K562 (cell line): ENCODE results near the gene FMOD. TPM values are rescaled to one million over a fixed set of nuclear protein-coding genes. Genes with fewer than 3 reads are reported as not detected.

Source experiments
- ARID4B ChIP-seq: sonication (generic); formaldehyde crosslinking; IDR thresholded peaks from 2 replicates; pipeline ENCODE4 v1.8.0; 2022; ENCODE audit warnings: mild to moderate bottlenecking, missing genetic modification reagents
- CBFB ChIP-seq: sonication (generic); formaldehyde crosslinking; IDR thresholded peaks from 2 replicates; pipeline ENCODE4 v1.4.0; 2020; ENCODE audit warnings: mild to moderate bottlenecking, missing genetic modification reagents
- CBX1 ChIP-seq: sonication (generic); IDR thresholded peaks from 2 replicates; pipeline ENCODE4 v1.6.1; 2016; ENCODE audit warnings: antibody characterized with exemption, low read depth, mild to moderate bottlenecking
- CREM ChIP-seq: IDR thresholded peaks from 2 replicates; pipeline ENCODE4 v1.6.1; 2014; ENCODE audit warnings: antibody characterized with exemption, low read depth
- GATA2 ChIP-seq: sonication (generic); formaldehyde crosslinking; IDR thresholded peaks from 2 replicates; pipeline ENCODE4 v1.4.0; 2020; ENCODE audit warnings: mild to moderate bottlenecking, missing genetic modification reagents
- HNRNPK ChIP-seq: fragments of 200-400 bp; formaldehyde crosslinking; IDR thresholded peaks from one replicate; pipeline ENCODE4 v1.6.1; 2018; ENCODE audit warnings: mild to moderate bottlenecking, low read depth, low read length; ENCODE audit not compliant: poor library complexity, severe bottlenecking
- HSF4 ChIP-seq: fragments of 250-450 bp; sonication (Bioruptor Pico); IDR thresholded peaks from 2 replicates; pipeline ENCODE4 v2.1.2; 2022; ENCODE audit warnings: mild to moderate bottlenecking, moderate library complexity, borderline replicate concordance
- KLF10 ChIP-seq: fragments of 250-450 bp; sonication (Bioruptor Pico); IDR thresholded peaks from 2 replicates; pipeline ENCODE4 v1.6.1; 2021; ENCODE audit warnings: matching md5 sums
- LEF1 ChIP-seq: fragments of 450-650 bp; IDR thresholded peaks from 2 replicates; pipeline ENCODE4 v1.6.1; 2016; ENCODE audit warnings: mild to moderate bottlenecking
- MEIS2 ChIP-seq: fragments of 450-650 bp; IDR thresholded peaks from 2 replicates; pipeline ENCODE4 v1.6.1; 2014; ENCODE audit warnings: mild to moderate bottlenecking; ENCODE audit not compliant: partially characterized antibody
- NONO ChIP-seq, 2 experiments: fragments of 200-400 bp in 1 of 2; fragments of 450-650 bp in 1 of 2; formaldehyde crosslinking in 1 of 2; IDR thresholded peaks; 2 replicates each; pipeline ENCODE4 v1.6.1; 2017; ENCODE audit warnings: low read depth in 2 of 2, mild to moderate bottlenecking in 2 of 2, moderate library complexity in 2 of 2, low read length in 1 of 2
- RBM39 ChIP-seq: fragments of 200-400 bp; formaldehyde crosslinking; optimal IDR thresholded peaks from 2 replicates; pipeline ENCODE3; 2018; ENCODE audit warnings: low read depth, low read length
- SIN3A ChIP-seq, 2 experiments: fragments of 150-350 bp in 1 of 2; IDR thresholded peaks; 2 replicates each; pipeline ENCODE4 v1.6.1; 2011 to 2016; ENCODE audit warnings: borderline replicate concordance in 2 of 2, low read depth in 2 of 2, low read length in 2 of 2, mild to moderate bottlenecking in 2 of 2, moderate library complexity in 2 of 2; ENCODE audit not compliant: control insufficient read depth in 1 of 2
- SMC3 ChIP-seq: conservative IDR thresholded peaks from 2 replicates; pipeline ENCODE4 v1.6.1; 2011; ENCODE audit warnings: low read depth, low read length, improper control_type of control experiment; ENCODE audit not compliant: insufficient read depth
- SRSF3 ChIP-seq: fragments of 200-400 bp; formaldehyde crosslinking; IDR thresholded peaks from 2 replicates; pipeline ENCODE4 v1.6.1; 2016; ENCODE audit warnings: mild to moderate bottlenecking, low read length, moderate library complexity; ENCODE audit not compliant: insufficient read depth
- STAT5B ChIP-seq: fragments of 250-450 bp; sonication (Bioruptor Pico); IDR thresholded peaks from 2 replicates; pipeline ENCODE4 v1.8.0; 2021; ENCODE audit warnings: mild to moderate bottlenecking, inconsistent platforms
- SUPT5H ChIP-seq: fragments of 450-650 bp; IDR thresholded peaks from 2 replicates; pipeline ENCODE4 v1.6.1; 2016
- TAF7 ChIP-seq: fragments of 450-650 bp; IDR thresholded peaks from 2 replicates; pipeline ENCODE4 v1.6.1; 2016; ENCODE audit warnings: missing genetic modification characterization, missing compliant biosample characterization
- XRCC5 ChIP-seq: fragments of 200-400 bp; formaldehyde crosslinking; IDR thresholded peaks from 2 replicates; pipeline ENCODE4 v1.6.1; 2017; ENCODE audit warnings: low read depth, mild to moderate bottlenecking, low read length
- ZBTB17 ChIP-seq: fragments of 450-650 bp; formaldehyde crosslinking; IDR thresholded peaks from 2 replicates; pipeline ENCODE4 v1.4.0; 2020; ENCODE audit warnings: mild to moderate bottlenecking
- ZFX ChIP-seq: sonication (generic); formaldehyde crosslinking; IDR thresholded peaks from 2 replicates; pipeline ENCODE4 v1.8.0; 2022; ENCODE audit warnings: mild to moderate bottlenecking, missing genetic modification reagents, moderate library complexity
- ZNF57 ChIP-seq: fragments of 450-650 bp; formaldehyde crosslinking; IDR thresholded peaks from 2 replicates; pipeline ENCODE4 v1.4.0; 2020; ENCODE audit warnings: mild to moderate bottlenecking, moderate library complexity
- ZNF589 ChIP-seq: fragments of 200-800 bp; sonication (Bioruptor generic); IDR thresholded peaks from 2 replicates; pipeline ENCODE4 v1.6.1; 2016; ENCODE audit warnings: low read depth, missing genetic modification characterization, missing compliant biosample characterization
- ZNF75A ChIP-seq: fragments of 450-650 bp; formaldehyde crosslinking; IDR thresholded peaks from 2 replicates; pipeline ENCODE4 v1.4.0; 2020; ENCODE audit warnings: mild to moderate bottlenecking
- ZNF780A ChIP-seq: fragments of 250-450 bp; sonication (Bioruptor Pico); IDR thresholded peaks from 2 replicates; pipeline ENCODE4 v1.5.0; 2021; ENCODE audit warnings: mild to moderate bottlenecking
- ZSCAN29 ChIP-seq: fragments of 450-650 bp; IDR thresholded peaks from 2 replicates; pipeline ENCODE4 v1.6.1; 2017
- polyA plus RNA-seq, 8 experiments: library from polyadenylated mRNA; depleted of rRNA in 4 of 8; stranded (reverse) in 5 of 8; unstranded in 3 of 8; fragments of >200 nt; fragmentation: Nextera tagmentation in 2 of 8; fragmentation: Illumina TruSeq in 1 of 8; extraction: Ambion mirVana in 2 of 8; extraction: Trizol in 1 of 8; gene quantifications; 2 replicates each; pipeline versions ENCODE4 v1.2.1 to v1.2.3, GENCODE V29; 2011 to 2014; ENCODE audit warnings: inconsistent platforms in 1 of 8, missing spikeins in 1 of 8
- total RNA-seq, 7 experiments: library from RNA; depleted of rRNA in 6 of 7; stranded (reverse); fragments of >200 nt in 6 of 7; fragmentation: Illumina TruSeq in 2 of 7; extraction: Trizol in 2 of 7; gene quantifications; 2 replicates each; pipeline versions ENCODE4 v1.2.1 to v1.2.3, GENCODE V29; 2011 to 2021; ENCODE audit warnings: low replicate concordance in 1 of 7

Gene FMOD
- total and polyA plus RNA-seq, 9 of the 15 experiments (the other 6 are each of a cell fraction or from before 2014, with no cell fraction given) = 0.03 to 0.13 (median 0.03) TPM; not detected in 6

- TF ChIP-seq HSF4 = peak; percentile 80; the same call in 1 of the 2 replicates
- no peak for TF ChIP-seq STAT5B (CRISPR knock-in tag)
- peak in 1 of 2 experiments; percentile 56; a peak in 1 of 4 replicates for TF ChIP-seq SIN3A (IDR thresholded peaks at IDR 0.05; ENCODE audit: borderline replicate concordance in 2 of 2, control insufficient read depth in 1 of 2, low read depth in 2 of 2, low read length in 2 of 2)
- no peak for TF ChIP-seq SUPT5H
- peak; percentile 64; the same call in 1 of the 2 replicates for TF ChIP-seq ZBTB17 (CRISPR knock-in tag)
- TF ChIP-seq CBX1 = no peak
- TF ChIP-seq SRSF3 = no peak
- peak; percentile 76; the same call in 1 of the 2 replicates for TF ChIP-seq LEF1
- peak; percentile 99 for TF ChIP-seq GATA2 (CRISPR knock-in tag)
- TF ChIP-seq CBFB (CRISPR knock-in tag) = peak; percentile 99
- peak; percentile 73 for TF ChIP-seq MEIS2
- TF ChIP-seq ZFX (CRISPR knock-in tag) = peak; percentile 65; the same call in 1 of the 2 replicates
- TF ChIP-seq ZSCAN29 = no peak
- no peak; the same call in 1 of the 2 replicates for TF ChIP-seq ZNF75A (CRISPR knock-in tag)
- peak; percentile 35; the same call in 1 of the 2 replicates for TF ChIP-seq XRCC5
- TF ChIP-seq ZNF589 = peak; percentile 96
- peak; percentile 85 for TF ChIP-seq RBM39
- TF ChIP-seq ARID4B (CRISPR knock-in tag) = peak; percentile 44; the same call in 1 of the 2 replicates
- TF ChIP-seq KLF10 (CRISPR knock-in tag) = no peak
- no peak for TF ChIP-seq ZNF780A (CRISPR knock-in tag)
- TF ChIP-seq CREM = peak; percentile 77
- TF ChIP-seq NONO (IDR thresholded peaks at IDR 0.05; ENCODE audit: low read depth in 2 of 2, low read length in 1 of 2) = peak in 1 of 2 experiments; percentile 57; a peak in 1 of 4 replicates
- no peak for TF ChIP-seq ZNF57 (CRISPR knock-in tag)
- no peak for TF ChIP-seq HNRNPK
- TF ChIP-seq SMC3 = no peak
- TF ChIP-seq TAF7 (tag) = no peak; the same call in 1 of the 2 replicates
These were observed 39.3 kb downstream of the FMOD start (continued) for GRCh38 chr1:203311368-203312301.
